IPS-18c (cell line): ENCODE results near the gene TEX22.

ENCODE experiments used
- H3K4me3 ChIP-seq: 2 replicates; pipeline ENCODE4 v1.7.0; 2013; ENCODE audit warnings: low read depth, mild to moderate bottlenecking, low read length, moderate library complexity; ENCODE audit not compliant: insufficient read depth
- H3K9me3 ChIP-seq: one replicate; pipeline ENCODE4 v1.6.1; 2013; ENCODE audit warnings: mild to moderate bottlenecking, low read length, moderate library complexity; ENCODE audit not compliant: control insufficient read depth, insufficient read depth

Gene TEX22

DNA sequence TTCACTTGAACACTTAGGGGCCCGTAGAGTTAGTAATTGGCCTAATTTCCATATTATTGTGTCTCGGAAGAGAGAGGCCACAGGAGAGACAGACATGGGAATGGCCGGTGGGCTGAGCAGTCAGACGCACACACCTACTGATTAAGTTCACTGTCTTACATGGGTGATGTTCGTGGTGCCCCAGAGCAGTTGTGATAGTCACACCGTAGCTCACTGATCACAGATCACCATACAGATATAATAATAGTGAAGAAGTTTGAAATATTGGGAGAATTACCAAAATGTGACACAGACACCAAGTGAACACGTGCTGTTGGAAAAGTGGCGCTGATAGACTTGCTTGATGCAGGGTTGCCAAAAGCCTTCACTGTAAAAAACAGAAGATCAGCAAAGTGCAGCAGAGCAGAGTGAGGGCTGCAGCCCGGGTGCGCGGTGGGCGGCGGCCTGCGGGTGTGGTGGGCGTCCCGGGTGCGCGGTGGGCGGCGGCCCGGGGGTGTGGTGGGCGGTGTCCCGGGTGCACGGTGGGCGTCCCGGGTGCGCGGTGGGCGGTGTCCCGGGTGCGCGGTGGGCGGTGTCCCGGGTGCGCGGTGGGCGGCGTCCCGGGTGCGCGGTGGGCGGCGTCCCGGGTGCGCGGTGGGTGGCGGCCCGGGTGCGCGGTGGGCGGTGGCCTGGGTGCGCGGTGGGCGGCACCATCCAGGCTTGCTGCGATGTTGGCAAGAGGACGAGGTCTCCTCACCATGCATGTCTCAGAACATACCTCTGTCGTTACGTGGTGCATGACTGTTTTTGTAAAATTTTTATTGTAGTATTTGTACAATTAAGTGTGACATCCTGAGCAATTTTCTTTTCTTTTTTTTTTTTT is 34.3 kb upstream of the TEX22 start:
- Histone ChIP-seq H3K4me3 (no peak overlapping the region), H3K9me3 (no peaks in the 10 kb centered on the region)

GRCh38 chr14:105365101-105365500 is 33.2 kb upstream of the TEX22 start:
- no peaks in the 10 kb centered on the region for H3K9me3 ChIP-seq
- H3K4me3 ChIP-seq = no peak overlapping the region

DNA sequence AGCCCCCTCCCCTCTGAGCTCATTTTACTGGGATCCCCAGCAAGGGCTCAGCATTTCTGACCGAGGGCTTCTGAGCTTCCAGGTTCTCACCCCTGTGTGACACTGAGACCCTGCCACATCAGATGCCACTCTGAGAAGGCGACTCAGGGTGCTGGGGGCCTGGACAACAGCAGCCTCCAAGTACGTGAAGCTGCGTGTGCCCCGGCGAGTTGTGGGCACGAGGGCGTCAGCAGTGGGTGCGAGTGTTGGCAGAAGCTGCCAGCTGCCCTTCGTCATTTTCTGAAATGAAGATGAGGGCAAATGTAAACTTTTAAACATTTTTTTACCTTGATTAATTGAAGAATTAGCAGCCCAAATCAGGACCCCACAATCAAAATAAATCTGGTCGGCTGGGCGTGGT is 32.7 kb upstream of the TEX22 start:
- no peak overlapping the region for H3K4me3 ChIP-seq
- no peaks in the 10 kb centered on the region for H3K9me3 ChIP-seq

GRCh38 chr14:105366386-105367074 is 31.8 kb upstream of the TEX22 start:
- Histone ChIP-seq H3K4me3 (no peak overlapping the region), H3K9me3 (no peaks in the 10 kb centered on the region)

DNA sequence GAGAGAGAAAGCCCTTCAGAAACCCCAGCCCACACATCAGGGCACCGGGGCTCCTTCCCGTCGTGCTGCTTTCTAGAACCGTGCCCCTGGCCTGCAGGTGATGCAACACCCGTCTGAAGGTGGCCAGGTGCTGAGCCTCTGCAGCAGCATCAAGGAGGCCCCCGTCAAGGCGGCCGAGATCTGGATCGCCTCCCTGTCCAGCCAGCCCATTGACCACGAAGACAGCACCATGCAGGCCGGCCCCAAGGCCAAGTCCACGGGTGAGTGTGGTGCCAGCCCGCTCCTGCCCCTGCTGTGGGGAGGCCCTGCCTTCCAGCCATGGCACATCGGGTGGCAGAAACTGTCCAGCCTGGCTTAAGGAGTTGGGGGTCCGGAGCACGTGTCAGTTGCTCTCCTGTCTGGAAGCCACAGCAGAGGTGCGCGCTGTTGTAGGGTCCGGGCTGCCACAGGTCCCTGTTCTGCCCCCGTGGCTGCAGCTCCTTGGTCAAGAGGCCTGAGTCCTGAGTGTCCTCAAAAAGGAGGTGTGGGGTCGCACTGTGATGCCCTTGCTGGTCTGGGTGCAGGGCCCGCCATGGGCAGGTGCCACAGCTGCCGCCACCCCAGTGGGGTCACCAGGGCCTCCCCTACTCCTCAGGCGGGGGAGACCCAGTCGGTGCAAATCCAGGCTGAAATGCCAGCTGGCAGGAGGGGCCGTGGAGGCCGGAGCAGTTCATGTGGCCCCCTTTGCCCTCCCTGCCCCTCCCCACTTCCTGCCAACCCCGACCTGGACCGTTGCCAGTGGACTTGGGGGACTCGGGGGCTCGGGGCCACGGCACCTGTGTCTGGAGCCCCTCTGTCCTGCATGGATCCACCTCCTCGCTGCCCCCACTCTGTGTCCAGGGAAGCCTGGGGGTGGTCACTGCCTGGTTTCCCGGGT is 31.0 kb upstream of the TEX22 start:
- Histone ChIP-seq H3K4me3 (no peak overlapping the region), H3K9me3 (no peaks in the 10 kb centered on the region)

- H3K4me3 ChIP-seq = no peak overlapping the region
- no peaks in the 10 kb centered on the region for H3K9me3 ChIP-seq
These were observed 30.3 kb upstream of the TEX22 start for GRCh38 chr14:105368032-105368417.

DNA sequence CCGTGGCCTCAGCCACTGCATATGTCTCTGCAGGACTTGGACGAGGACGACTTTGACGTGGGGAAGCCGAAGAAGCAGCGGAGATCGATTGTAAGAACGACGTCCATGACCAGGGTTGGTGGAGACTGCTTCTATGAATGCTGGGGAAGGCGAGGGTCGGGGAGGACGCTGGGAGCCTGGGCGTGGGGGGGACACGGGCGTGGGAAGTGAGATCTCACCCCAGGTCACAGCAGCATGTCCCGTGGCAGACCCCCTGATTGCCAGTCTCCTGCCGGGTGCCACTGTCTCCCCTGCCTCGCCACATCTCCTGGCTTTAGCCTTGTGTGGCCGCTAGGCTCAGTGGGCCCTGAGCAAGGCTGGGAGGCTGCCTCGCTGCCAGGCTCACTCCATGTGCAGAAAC is 29.9 kb upstream of the TEX22 start:
- H3K4me3 ChIP-seq = no peak overlapping the region
- H3K9me3 ChIP-seq = no peaks in the 10 kb centered on the region

DNA sequence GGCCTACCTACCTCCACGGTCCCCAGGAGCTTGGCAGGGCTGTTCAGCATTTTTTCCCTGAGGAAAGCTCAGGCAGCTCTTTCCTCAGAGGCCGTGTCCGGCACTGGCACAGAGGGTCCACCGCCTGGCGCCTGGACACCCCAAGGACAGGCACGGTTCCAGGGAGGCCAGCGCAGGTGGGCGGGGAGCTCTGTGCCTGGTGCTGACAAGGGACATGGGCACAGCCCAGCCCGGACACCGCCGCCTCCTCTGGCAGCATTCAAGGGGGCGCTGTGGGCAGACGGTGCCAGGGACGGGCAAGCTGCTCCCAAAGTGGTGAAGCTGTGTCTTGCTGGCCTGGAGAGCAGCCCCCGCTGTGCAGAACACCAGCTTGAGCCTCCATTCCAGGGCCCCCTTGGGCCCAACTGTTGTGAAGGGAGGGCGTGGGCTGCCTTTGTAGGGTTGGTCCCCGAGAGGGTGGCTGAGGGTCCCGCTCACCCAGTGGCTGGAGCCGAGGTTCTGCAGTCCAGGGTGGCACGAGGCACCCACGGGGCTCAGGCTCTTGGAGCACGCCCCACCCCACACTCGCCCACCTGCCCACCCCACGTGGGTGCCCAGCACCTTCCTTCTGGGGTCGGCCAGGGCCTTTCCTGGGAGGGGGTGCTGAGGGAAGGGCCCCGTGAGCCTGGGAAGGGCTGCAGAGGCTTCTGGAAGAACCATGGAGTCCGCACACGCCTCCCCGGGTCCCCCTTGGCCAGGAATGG is 29.3 kb upstream of the TEX22 start:
- no peaks in the 10 kb centered on the region for H3K9me3 ChIP-seq
- no peak overlapping the region for H3K4me3 ChIP-seq

- no peaks in the 10 kb centered on the region for H3K9me3 ChIP-seq
- no peak overlapping the region for H3K4me3 ChIP-seq
These were observed 28.7 kb upstream of the TEX22 start for GRCh38 chr14:105369653-105370040.

DNA sequence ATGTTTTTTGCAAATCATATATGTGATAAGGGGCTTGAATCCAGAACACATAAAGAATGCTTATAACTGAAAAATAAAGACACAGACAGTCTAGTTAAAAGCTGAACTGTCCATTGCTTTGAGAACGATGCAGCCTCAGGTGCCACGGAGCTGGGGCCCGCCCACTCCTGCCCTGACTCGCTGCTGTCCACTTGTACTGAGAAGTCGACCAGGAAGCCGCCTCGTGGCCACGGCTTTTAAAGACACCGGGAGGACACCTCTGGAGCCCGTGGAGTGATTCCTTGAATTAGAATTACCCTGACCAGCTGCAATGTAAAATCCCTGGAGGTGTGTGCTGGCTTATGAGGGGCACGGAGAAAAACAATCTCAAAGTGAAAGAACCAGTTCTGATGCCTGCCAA is 23.9 kb upstream of the TEX22 start:
- Histone ChIP-seq H3K9me3 (no peaks in the 10 kb centered on the region), H3K4me3 (no peak overlapping the region)

- no peaks in the 10 kb centered on the region for H3K9me3 ChIP-seq
- no peak overlapping the region for H3K4me3 ChIP-seq
These were observed 22.7 kb upstream of the TEX22 start for GRCh38 chr14:105375635-105376057.

DNA sequence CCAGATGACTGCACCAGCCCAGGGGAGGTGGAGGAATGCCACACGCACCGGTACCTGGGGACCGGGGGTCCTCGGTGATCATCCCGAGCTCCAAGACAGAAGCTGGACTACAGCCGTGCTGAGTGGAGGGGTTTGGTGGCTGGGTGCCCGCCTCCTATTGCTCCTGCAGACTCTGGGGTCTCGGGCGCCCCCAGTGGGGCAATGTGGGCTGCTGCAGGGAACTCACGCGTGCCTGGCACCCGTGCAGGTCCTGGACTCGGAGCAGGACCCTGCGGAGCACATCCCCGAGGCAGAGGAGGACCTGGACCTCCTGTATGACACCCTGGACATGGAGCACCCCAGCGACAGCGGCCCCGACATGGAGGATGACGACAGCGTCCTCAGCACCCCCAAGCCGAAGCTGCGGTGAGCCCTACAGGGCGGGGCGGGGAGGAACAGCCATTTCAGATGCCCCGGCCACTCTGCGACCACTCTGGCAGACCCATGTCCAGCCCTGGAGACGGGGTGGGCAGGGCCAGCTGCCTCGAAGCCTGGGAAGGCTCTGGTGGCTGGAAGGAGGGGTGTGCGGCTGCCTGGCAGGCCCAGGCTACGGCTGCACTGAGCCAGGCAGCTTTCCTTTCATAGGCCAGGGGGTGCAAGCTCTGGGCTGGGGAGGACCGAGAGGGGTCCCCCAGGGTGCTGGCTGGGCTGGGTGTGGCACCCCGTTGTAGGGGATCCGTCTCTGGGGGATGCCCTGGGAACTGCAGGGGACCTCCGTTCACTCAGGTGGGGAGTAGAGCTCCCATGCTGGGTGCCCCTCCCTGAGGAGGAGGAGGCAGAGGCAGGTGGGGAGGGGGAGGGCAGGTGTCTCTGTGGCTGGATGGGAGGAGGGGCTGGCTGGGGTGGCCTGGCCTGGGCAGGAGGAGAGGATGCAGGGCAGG is 21.6 kb upstream of the TEX22 start:
- Histone ChIP-seq H3K4me3 (no peak overlapping the region), H3K9me3 (no peaks in the 10 kb centered on the region)

GRCh38 chr14:105377555-105378182 is 20.7 kb upstream of the TEX22 start:
- H3K4me3 ChIP-seq = no peak overlapping the region
- no peaks in the 10 kb centered on the region for H3K9me3 ChIP-seq

DNA sequence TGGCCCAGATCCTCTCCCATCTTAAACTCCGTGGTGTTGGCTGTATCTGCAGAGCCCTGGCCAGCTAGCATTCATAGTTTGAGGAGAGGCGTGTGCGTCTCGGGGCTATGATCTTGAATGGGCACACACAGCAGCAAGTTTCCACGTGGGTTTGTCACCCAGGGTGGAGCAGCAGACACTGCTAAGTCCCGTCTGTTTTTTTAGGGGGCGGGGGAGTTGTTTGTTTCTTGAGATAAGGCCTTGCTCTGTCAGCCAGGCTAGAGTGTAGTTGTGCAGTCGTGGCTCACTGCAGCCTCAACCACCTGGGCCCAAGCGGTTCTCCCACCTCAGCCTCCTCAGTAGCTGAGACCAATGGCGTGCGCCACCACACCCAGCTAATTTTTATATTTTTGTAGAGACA is 20.1 kb upstream of the TEX22 start:
- no peak overlapping the region for H3K4me3 ChIP-seq
- no peaks in the 10 kb centered on the region for H3K9me3 ChIP-seq

DNA sequence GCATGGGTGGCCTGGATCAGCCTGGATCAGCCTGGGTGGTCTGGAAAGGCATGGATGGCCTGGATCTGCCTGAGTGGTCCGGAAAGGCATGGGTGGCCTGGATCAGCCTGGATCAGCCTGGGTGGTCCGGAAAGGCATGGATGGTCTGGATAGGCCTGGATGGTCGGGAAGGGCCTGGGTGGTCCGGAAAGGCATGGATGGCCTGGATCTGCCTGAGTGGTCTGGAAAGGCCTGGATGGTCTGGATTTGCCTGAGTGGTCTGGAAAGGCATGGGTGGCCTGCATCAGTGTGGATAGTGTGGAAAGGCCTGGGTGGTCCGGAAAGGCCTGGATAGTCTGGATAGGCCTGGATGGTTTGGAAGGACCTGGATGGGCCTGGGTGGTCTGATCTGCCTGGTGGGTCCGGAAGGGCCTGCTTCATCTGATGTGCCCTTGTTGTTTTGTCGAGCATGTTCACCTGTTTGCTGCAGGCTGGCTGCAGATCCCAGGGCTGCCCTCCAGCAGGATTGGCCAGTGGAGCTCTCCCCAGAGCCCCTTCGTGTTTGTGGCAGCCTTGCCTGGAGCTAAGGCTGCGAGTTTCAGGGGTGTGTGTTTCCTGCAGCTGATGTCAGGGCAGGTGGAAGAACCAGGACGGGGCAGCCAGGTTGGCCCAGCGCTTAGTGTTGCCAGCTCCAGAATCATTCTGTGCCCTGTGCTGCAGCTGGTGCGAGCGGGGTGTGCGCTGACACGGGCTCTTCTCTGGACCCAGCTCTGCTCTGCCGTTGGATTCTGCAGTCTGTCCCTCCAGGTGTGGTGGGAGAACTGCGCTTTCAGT is 19.3 kb upstream of the TEX22 start:
- Histone ChIP-seq H3K9me3 (no peaks in the 10 kb centered on the region), H3K4me3 (no peak overlapping the region)
